Activated CD8-positive, alpha-beta T cell treated with anti-CD3 and anti-CD28 coated beads for 36 hours (primary cell): Measurements from ENCODE around the gene TWF2. TPM values are rescaled to one million over a fixed set of nuclear protein-coding genes. Genes with fewer than 3 reads are reported as not detected.

ENCODE experiments used
- ATAC-seq: fragments of 200-7000 bp; cut with Tn5 transposase; one replicate; pipeline ENCODE4 v1.10.0; 2021; ENCODE audit warnings: mild to moderate bottlenecking, moderate library complexity
- CTCF ChIA-PET: fragments of 350-600 bp; sonication (Branson Sonifier 250); formaldehyde crosslinking; loops from one replicate; lab custom pipeline; 2021; ENCODE audit warnings: antibody characterized with exemption; lab: Charles Lee
- POLR2A ChIA-PET: fragments of 350-600 bp; sonication (Branson Sonifier 250); formaldehyde crosslinking; loops from one replicate; lab custom pipeline; 2021; ENCODE audit warnings: antibody characterized with exemption; lab: Charles Lee
- DNase-seq: peaks from one replicate; pipeline ENCODE4 v3.0.0-alpha.2; 2020
- H3K27ac Mint-ChIP-seq: one replicate; pipeline ENCODE4 v1.8.0; 2021; ENCODE audit warnings: mild to moderate bottlenecking, mixed read lengths
- H3K27me3 Mint-ChIP-seq: one replicate; pipeline ENCODE4 v1.8.0; 2021; ENCODE audit warnings: mixed read lengths
- H3K36me3 Mint-ChIP-seq: one replicate; pipeline ENCODE4 v1.8.0; 2021; ENCODE audit warnings: low read depth, mixed read lengths
- H3K4me1 Mint-ChIP-seq: one replicate; pipeline ENCODE4 v1.8.0; 2021; ENCODE audit warnings: low read depth, mixed read lengths
- H3K4me3 Mint-ChIP-seq: one replicate; pipeline ENCODE4 v1.8.0; 2021; ENCODE audit warnings: mild to moderate bottlenecking, moderate library complexity, mixed read lengths
- H3K9me3 Mint-ChIP-seq: one replicate; pipeline ENCODE4 v1.8.0; 2021; ENCODE audit warnings: mixed read lengths
- intact Hi-C: fragments of 100-400 bp; cut with micrococcal nuclease; formaldehyde crosslinking; loops from one replicate; pipeline ENCODE4 v1.10.0; 2022
- total RNA-seq, 2 experiments: library from RNA; stranded (reverse); gene quantifications; one replicate each; pipeline ENCODE4 v1.2.3, GENCODE V29; 2021
- TF ChIP-seq, protein P1 (sequence below): fragments of 200-600 bp; IDR thresholded peaks from one replicate; pipeline ENCODE4 v1.8.0; 2022; ENCODE audit warnings: antibody characterized with exemption, mild to moderate bottlenecking

TWF2 gene
- total RNA-seq, 2 experiments from 2014 or later: 137 TPM

DNA sequence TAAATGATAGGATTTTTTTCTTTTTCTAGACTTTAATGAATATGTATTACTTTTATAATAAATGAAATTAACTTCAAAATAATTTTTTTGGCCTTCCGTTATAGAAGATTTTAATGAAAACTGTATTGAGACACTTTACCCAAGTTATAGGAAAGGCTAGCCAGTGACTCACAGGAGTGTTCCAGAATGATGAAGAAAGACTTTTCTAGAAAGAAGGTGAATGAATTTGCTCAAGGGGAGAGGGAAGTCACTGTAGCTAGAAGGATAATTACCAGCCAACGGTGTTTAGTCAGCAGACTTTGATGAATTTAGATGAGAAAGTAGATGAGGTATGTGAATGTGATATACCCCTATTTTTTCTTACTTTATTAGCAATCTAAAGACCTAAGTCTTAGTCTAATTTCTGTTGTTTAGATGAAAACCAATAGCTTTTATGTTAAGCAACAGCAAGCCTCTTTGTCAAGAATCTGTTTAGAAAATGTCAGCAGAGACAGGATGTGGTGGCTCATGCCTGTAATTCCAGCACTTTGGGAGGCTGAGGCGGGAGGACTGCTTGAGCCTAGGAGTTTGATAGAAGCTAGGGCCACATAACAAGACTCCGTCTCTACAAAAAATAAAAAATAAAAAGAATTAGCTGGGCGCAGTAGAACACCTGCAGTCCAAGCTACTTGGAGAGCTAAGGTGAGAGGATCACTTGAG lies 37.8 kb downstream of the TWF2 start:
- Mint-ChIP-seq H3K27ac (peak overlapping the region; percentile 16), H3K9me3 (no peaks in the 10 kb centered on the region), H3K27me3 (no peaks in the 10 kb centered on the region), H3K36me3 (peaks cover 62% of the 10 kb centered on the region), H3K4me3 (no peak overlapping the region), H3K4me1 (peaks cover 66% of the 10 kb centered on the region)
- no peak for DNase-seq
- TF ChIP-seq, protein P1, sequence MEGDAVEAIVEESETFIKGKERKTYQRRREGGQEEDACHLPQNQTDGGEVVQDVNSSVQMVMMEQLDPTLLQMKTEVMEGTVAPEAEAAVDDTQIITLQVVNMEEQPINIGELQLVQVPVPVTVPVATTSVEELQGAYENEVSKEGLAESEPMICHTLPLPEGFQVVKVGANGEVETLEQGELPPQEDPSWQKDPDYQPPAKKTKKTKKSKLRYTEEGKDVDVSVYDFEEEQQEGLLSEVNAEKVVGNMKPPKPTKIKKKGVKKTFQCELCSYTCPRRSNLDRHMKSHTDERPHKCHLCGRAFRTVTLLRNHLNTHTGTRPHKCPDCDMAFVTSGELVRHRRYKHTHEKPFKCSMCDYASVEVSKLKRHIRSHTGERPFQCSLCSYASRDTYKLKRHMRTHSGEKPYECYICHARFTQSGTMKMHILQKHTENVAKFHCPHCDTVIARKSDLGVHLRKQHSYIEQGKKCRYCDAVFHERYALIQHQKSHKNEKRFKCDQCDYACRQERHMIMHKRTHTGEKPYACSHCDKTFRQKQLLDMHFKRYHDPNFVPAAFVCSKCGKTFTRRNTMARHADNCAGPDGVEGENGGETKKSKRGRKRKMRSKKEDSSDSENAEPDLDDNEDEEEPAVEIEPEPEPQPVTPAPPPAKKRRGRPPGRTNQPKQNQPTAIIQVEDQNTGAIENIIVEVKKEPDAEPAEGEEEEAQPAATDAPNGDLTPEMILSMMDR: no peak
- CTCF ChIA-PET: interaction anchor here (0.6 to 6.6 kb wide), 7 partner anchors 14 to 139 kb away, joined by 3 to 71 read pairs (median 4); no protein-coding TSS in a partner anchor
- POLR2A ChIA-PET: interaction anchor here (1.0 kb wide), 1 partner anchor 38 kb away, joined by 3 read pairs; the partner anchor contains the start of gene TWF2
- ATAC-seq: no peak
- intact Hi-C loops: no loop called here

DNA sequence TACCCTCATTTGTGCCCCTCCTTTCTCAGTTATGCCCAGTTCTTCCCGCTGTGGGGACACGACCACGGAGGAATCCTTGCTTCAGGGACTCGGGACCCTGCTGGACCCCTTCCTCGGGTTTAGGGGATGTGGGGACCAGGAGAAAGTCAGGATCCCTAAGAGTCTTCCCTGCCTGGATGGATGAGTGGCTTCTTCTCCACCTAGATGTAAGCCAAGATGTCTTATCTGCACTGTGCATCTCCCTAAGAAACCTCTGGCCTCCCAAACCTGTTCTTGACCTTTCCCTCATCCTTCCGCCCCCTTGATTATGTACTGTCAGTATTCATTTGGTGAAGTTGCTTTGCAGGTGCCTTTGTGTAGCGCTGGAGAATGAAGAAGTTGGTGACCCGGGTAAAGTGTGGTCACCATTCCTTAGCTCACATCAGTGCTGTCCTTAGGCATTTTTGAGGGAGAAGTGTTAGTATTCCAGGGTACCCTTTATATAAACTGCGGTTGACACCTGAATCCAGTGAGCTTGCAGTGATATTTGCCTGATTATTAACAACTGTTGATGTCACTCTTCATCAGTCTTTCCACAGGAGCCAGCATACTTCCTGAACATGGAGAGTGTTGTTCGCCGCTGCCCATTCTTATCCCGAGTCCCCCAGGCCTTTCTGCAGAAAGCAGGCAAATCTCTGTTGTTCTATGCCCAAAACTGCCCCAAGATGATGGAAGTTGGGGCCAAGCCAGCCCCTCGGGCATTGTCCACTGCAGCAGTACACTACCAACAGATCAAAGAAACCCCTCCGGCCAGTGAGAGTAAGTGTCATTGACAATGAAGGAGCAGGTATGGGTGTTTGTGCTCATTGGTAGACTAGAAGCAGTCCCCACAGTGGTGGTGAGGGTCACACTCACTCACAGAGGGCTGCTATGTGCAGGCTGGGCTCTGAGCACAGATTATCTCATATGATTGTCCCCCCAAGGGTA lies 40.0 kb downstream of the TWF2 start:
- H3K9me3 Mint-ChIP-seq: no peaks in the 10 kb centered on the region
- TF ChIP-seq, protein P1: no peak
- H3K4me3 Mint-ChIP-seq: peak overlapping the region; percentile 99
- POLR2A ChIA-PET: no interaction called here
- intact Hi-C loops: no loop called here
- DNase-seq (no peak), ATAC-seq (no peak)
- peaks cover 52% of the 10 kb centered on the region for H3K4me1 Mint-ChIP-seq
- peak overlapping the region; percentile 92 for H3K27ac Mint-ChIP-seq
- peaks cover 43% of the 10 kb centered on the region for H3K36me3 Mint-ChIP-seq
- CTCF ChIA-PET: no interaction called here
- no peaks in the 10 kb centered on the region for H3K27me3 Mint-ChIP-seq

DNA sequence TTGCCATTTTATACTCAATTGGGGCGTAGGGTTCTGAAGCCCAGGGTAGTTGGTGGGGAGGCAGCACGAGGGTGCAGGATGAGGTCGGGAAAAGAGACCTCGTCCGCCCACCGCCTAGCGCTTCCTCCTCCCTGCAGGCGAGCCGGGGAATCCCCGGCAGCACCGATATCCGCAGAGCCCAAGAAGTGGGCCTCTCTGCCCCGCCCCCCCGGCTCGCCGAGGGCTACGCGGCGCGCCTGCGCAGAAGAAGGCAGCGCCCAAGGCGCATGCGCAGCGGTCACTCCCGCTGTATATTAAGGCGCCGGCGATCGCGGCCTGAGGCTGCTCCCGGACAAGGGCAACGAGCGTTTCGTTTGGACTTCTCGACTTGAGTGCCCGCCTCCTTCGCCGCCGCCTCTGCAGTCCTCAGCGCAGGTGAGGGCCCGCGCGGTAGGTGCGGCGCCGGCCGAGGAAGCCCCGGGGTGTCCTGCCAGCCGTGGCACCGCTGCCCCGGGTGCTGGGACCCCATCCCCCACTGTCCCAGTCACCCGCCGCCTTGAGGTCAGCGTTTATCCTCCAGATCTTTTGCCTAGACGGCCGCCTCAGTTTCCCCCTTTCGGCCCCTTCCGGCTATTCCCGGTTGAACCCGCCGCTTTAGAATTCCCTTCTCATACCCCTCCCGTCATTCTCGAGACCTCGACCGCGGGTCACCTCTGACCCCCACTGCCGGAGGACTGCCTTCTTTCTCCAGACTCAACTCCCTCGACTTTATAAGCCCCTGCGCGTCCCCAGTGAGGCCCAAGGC lies 40.9 kb downstream of the TWF2 start, which contains the start of gene ALAS1:
Gene ALAS1 (plus strand): TSS at position 319 of the 784 bp plus-strand sequence. CDS start 1,082 bp downstream, outside the sequence.
- intact Hi-C loops: no loop called here
- ATAC-seq: peak; percentile 97
- no peaks in the 10 kb centered on the region for H3K9me3 Mint-ChIP-seq

DNA sequence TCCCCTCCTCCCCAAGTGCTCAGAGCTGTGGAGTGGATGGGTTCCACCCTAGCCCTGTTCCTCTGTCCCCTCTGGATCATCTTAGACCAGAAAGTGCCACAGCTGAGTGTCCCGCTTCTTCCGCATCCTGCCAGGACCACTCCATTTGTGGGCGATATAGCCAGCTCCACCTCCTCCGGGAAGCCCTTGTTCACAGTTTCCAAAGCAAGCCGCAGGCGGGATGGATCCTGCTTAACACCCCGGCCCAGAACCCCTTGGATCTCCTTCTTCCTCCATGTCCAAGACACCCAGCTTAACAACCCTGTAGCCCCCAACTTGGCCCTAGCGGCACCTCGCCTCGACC lies 41.5 kb downstream of the TWF2 start:
- CTCF ChIA-PET: interaction anchor here (0.7 to 2.9 kb wide), 5 partner anchors 13 to 256 kb away, joined by 3 to 21 read pairs (median 3); partner anchors contain the start of gene RRP9
- Mint-ChIP-seq H3K36me3 (peaks cover 29% of the 10 kb centered on the region), H3K27ac (peak overlapping the region; percentile 93), H3K9me3 (no peaks in the 10 kb centered on the region), H3K27me3 (no peaks in the 10 kb centered on the region), H3K4me3 (peak overlapping the region; percentile 99), H3K4me1 (peaks cover 48% of the 10 kb centered on the region)
- intact Hi-C loops: no loop called here
- ATAC-seq: peak; percentile 2
- POLR2A ChIA-PET: interaction anchor here (0.7 to 1.2 kb wide), 6 partner anchors 9 to 215 kb away, joined by 3 to 5 read pairs (median 3); partner anchors contain the start of gene POC1A
- TF ChIP-seq, protein P1: no peak
- no peak for DNase-seq

More for the DNA sequence above, 40.9 kb downstream of the TWF2 start, which contains the start of gene ALAS1:
- DNase-seq: peak; percentile 95
- ChIA-PET POLR2A (interaction anchor here (1.0 to 1.2 kb wide), 5 partner anchors 9 to 215 kb away, joined by 3 to 5 read pairs (median 3); partner anchors contain the start of gene POC1A), CTCF (interaction anchor here (0.8 to 2.9 kb wide), 4 partner anchors 23 to 256 kb away, joined by 3 to 21 read pairs (median 3); partner anchors contain the start of gene RRP9)
- Mint-ChIP-seq H3K36me3 (peaks cover 35% of the 10 kb centered on the region), H3K27me3 (no peaks in the 10 kb centered on the region), H3K4me3 (peak within 1 kb of the TSS; percentile 99), H3K27ac (peak within 1 kb of the TSS; percentile 93), H3K4me1 (peaks cover 52% of the 10 kb centered on the region)
- TF ChIP-seq, protein P1: no peak
